ENCODE data around the gene SDK2. TPM values are rescaled to one million over a fixed set of nuclear protein-coding genes. Genes with fewer than 3 reads are reported as not detected.
"Not testable (repeated sequence)": the region's sequence is repeated elsewhere in the genome, so short reads cannot be mapped to it uniquely, and the experiment has no call there.

The SDK2 gene
- polyA plus RNA-seq, 1 of the 3 experiments (the other 2 are of a cell fraction): 0.02 TPM

- no peaks in the 10 kb centered on the region for H3K9me2 ChIP-seq
- no peaks in the 10 kb centered on the region for H4K20me1 ChIP-seq (ENCODE audit: insufficient read depth)
- H3F3A ChIP-seq (replicated peaks; ENCODE audit: insufficient read depth): no peaks in the 10 kb centered on the region
- H3K27me3 ChIP-seq (ENCODE audit: insufficient read depth): no peaks in the 10 kb centered on the region
- CTCF ChIA-PET: interaction anchor here (0.6 to 8.0 kb wide), 12 partner anchors 10 to 1270 kb away, joined by 3 to 46 read pairs (median 3); no protein-coding TSS in a partner anchor
- TF ChIP-seq RCOR1 (IDR thresholded peaks at IDR 0.05; ENCODE audit: low read length): peak; percentile 98
- no peak for TF ChIP-seq REST (IDR thresholded peaks at IDR 0.05; ENCODE audit: low read depth, low read length)
- TF ChIP-seq TCF12 (IDR thresholded peaks at IDR 0.05): peak; percentile 43; the same call in 1 of the 2 replicates
- peak; percentile 100 for TF ChIP-seq GATA2 (CRISPR knock-in tag; IDR thresholded peaks at IDR 0.05)
- TF ChIP-seq EZH2phosphoT487 (IDR thresholded peaks at IDR 0.05; ENCODE audit: borderline replicate concordance, low read depth): no peak
- TF ChIP-seq RAD21 (IDR thresholded peaks at IDR 0.05; ENCODE audit: low read length): peak; percentile 33; the same call in 1 of the 2 replicates
- TF ChIP-seq CHD2 (IDR thresholded peaks at IDR 0.05; ENCODE audit: low read length, partially characterized antibody): peak; percentile 90
- TF ChIP-seq EP300 (IDR thresholded peaks at IDR 0.05; ENCODE audit: borderline replicate concordance in 1 of 2, low read depth in 1 of 2, low read length in 1 of 2): peak in 1 of 2 experiments; percentile 99; a peak in 2 of 4 replicates
- peak; percentile 71 for TF ChIP-seq NFIC (IDR thresholded peaks at IDR 0.05; ENCODE audit: borderline replicate concordance)
- TF ChIP-seq FOXJ3 (CRISPR knock-in tag; IDR thresholded peaks at IDR 0.05): peak; percentile 94
- TF ChIP-seq MXI1 (IDR thresholded peaks at IDR 0.05; ENCODE audit: low read depth, low read length): peak; percentile 70
- no peak for TF ChIP-seq JUND (IDR thresholded peaks at IDR 0.05)
- TF ChIP-seq SIN3A (IDR thresholded peaks at IDR 0.05; ENCODE audit: borderline replicate concordance, low read depth, low read length): no peak
- no peak for TF ChIP-seq USF2 (IDR thresholded peaks at IDR 0.05; ENCODE audit: borderline replicate concordance, low read depth, low read length)
- H3K9ac ChIP-seq: no peak overlapping the region
- no peak overlapping the region for H3K4me3 ChIP-seq (ENCODE audit: low read depth in 2 of 2, low read length in 1 of 2)
- peaks cover 0 to 23% of the 10 kb centered on the region in 2 experiments; a peak in 2 of 4 replicates for H3K4me1 ChIP-seq (ENCODE audit: control insufficient read depth in 1 of 2, insufficient read depth in 2 of 2, low read depth in 1 of 2, low read length in 1 of 2)
- H3K79me2 ChIP-seq (ENCODE audit: insufficient read depth): no peaks in the 10 kb centered on the region
- H2AFZ ChIP-seq (ENCODE audit: low read depth): no peak overlapping the region
- peak; percentile 98 for DNase-seq
- POLR2A ChIA-PET: interaction anchor here (0.6 to 1.4 kb wide), 8 partner anchors 14 to 730 kb away, joined by 3 to 8 read pairs (median 4); no protein-coding TSS in a partner anchor
- peak overlapping the region in 1 of 2 experiments; percentile 99; a peak in 3 of 4 replicates for H3K27ac ChIP-seq (ENCODE audit: low read depth in 2 of 2, low read length in 1 of 2)
- H3K9me3 ChIP-seq: no peaks in the 10 kb centered on the region
- WGBS (ENCODE audit: low lambda C conversion rate): 23% methylated on average over 12 of the region's 12 CpGs
- H3K4me2 ChIP-seq: no peak overlapping the region
- H3K36me3 ChIP-seq (replicated peaks in 1 of 2; ENCODE audit: control insufficient read depth in 1 of 2, insufficient read depth in 2 of 2, low read length in 1 of 2): no peaks in the 10 kb centered on the region
Observed at GRCh38 chr17:73474370-73474988, 169.8 kb downstream of the SDK2 start.

- H3K9me2 ChIP-seq; H2AFZ ChIP-seq (ENCODE audit: low read depth); H3K27ac ChIP-seq (ENCODE audit: low read depth in 2 of 2, low read length in 1 of 2); H3K9ac ChIP-seq; DNase-seq; H4K20me1 ChIP-seq (ENCODE audit: insufficient read depth); H3K27me3 ChIP-seq (ENCODE audit: insufficient read depth); H3K36me3 ChIP-seq (replicated peaks in 1 of 2; ENCODE audit: control insufficient read depth in 1 of 2, insufficient read depth in 2 of 2, low read length in 1 of 2); POLR2A ChIA-PET; H3K9me3 ChIP-seq; H3K4me3 ChIP-seq (ENCODE audit: low read depth in 2 of 2, low read length in 1 of 2); H3F3A ChIP-seq (replicated peaks; ENCODE audit: insufficient read depth); H3K79me2 ChIP-seq (ENCODE audit: insufficient read depth); H3K4me2 ChIP-seq: not testable (repeated sequence)
- peaks cover 0 to 23% of the 10 kb centered on the region in 2 experiments; a peak in 2 of 4 replicates for H3K4me1 ChIP-seq (ENCODE audit: control insufficient read depth in 1 of 2, insufficient read depth in 2 of 2, low read depth in 1 of 2, low read length in 1 of 2)
- 49% methylated on average over 8 of the region's 8 CpGs for WGBS (ENCODE audit: low lambda C conversion rate)
- CTCF ChIA-PET: interaction anchor here (1.4 to 1.9 kb wide), 2 partner anchors 21 to 44 kb away, joined by 4 to 7 read pairs; no protein-coding TSS in a partner anchor
Observed at GRCh38 chr17:73472715-73473114, 171.5 kb downstream of the SDK2 start.
